ENCODE measurements around the gene GFY.

GRCh38 chr19:49438261-49438660 lies 13.1 kb downstream of the GFY start:
- TF ChIP-seq EZH2 (IDR thresholded peaks at IDR 0.05; ENCODE audit: borderline replicate concordance, low read depth, low read length, severe bottlenecking) (no peak), CTCF (IDR thresholded peaks at IDR 0.05; ENCODE audit: extremely low read depth in 1 of 2, insufficient read depth in 1 of 2, low read depth in 1 of 2, low read length in 2 of 2) (no peak), POLR2A (IDR thresholded peaks at IDR 0.05; ENCODE audit: low read depth, low read length) (no peak), MYC (IDR thresholded peaks at IDR 0.05; ENCODE audit: low read depth, low read length) (no peak), MAX (IDR thresholded peaks at IDR 0.05; ENCODE audit: insufficient read depth, insufficient read length) (no peak), JUN (IDR thresholded peaks at IDR 0.05; ENCODE audit: borderline replicate concordance, insufficient read depth, insufficient read length, low read depth) (no peak), POLR2AphosphoS5 (IDR thresholded peaks at IDR 0.05; ENCODE audit: insufficient read depth, low read depth, low read length) (no peak)

All from endothelial cell of umbilical vein (primary cell).